ENCODE measurements around the gene ACY1. TPM values are rescaled to one million over a fixed set of nuclear protein-coding genes. Genes with fewer than 3 reads are reported as not detected.

ACY1 gene
- total RNA-seq, 1 experiment from 2014 or later = 62.6 TPM

DNA sequence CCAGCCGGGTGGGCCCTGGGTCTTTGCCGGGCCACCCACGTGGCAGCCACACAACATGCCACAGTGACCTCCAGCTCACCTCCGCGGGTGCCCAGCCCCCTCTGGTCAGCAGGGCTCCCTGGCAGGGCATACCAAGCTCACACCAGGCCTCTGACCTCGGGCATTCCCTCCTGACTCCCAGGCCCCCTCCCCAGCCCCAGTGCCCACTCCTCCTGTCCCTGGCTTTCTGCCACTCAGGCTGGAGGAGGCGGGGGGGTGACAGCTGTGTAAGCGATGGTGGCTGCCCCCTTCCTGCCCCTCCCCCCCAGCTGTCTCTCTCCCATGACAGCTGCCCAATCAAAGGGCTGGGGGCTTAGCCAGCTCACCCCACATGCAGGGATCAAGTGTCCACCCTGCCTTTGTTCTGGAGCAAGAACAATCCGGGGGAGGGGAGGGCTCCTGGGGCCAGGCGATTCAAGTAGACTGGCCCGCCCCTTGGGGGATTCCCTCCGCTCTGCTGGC, 19.3 kb upstream of the ACY1 start:
- no peak overlapping the region for H3T11ph ChIP-seq (ENCODE audit: low read length)
- no peaks in the 10 kb centered on the region for H3K79me2 ChIP-seq (ENCODE audit: insufficient read depth, low read length)
- no peak overlapping the region for H2AK5ac ChIP-seq (ENCODE audit: insufficient read length, low read length)
- H4K20me1 ChIP-seq (ENCODE audit: control insufficient read depth, insufficient read depth, insufficient read length) = no peaks in the 10 kb centered on the region
- H4K91ac ChIP-seq (ENCODE audit: insufficient read length, low read depth, low read length) = no peak overlapping the region
- no peak overlapping the region for H3K4ac ChIP-seq (ENCODE audit: low read depth, low read length)
- H3K14ac ChIP-seq (ENCODE audit: insufficient read depth, low read length) = no peak overlapping the region
- H3K27ac ChIP-seq (ENCODE audit: insufficient read length, low read depth, low read length) = no peak overlapping the region
- no peak overlapping the region for H2BK120ac ChIP-seq (ENCODE audit: low read depth, low read length, poor library complexity, severe bottlenecking)
- H3K4me1 ChIP-seq (ENCODE audit: insufficient read depth, low read length) = peaks cover 5% of the 10 kb centered on the region; the same call in 1 of the 2 replicates
- TF ChIP-seq, protein P1, sequence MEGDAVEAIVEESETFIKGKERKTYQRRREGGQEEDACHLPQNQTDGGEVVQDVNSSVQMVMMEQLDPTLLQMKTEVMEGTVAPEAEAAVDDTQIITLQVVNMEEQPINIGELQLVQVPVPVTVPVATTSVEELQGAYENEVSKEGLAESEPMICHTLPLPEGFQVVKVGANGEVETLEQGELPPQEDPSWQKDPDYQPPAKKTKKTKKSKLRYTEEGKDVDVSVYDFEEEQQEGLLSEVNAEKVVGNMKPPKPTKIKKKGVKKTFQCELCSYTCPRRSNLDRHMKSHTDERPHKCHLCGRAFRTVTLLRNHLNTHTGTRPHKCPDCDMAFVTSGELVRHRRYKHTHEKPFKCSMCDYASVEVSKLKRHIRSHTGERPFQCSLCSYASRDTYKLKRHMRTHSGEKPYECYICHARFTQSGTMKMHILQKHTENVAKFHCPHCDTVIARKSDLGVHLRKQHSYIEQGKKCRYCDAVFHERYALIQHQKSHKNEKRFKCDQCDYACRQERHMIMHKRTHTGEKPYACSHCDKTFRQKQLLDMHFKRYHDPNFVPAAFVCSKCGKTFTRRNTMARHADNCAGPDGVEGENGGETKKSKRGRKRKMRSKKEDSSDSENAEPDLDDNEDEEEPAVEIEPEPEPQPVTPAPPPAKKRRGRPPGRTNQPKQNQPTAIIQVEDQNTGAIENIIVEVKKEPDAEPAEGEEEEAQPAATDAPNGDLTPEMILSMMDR (conservative IDR thresholded peaks at IDR 0.05) = no peak
- H3K27me3 Mint-ChIP-seq (ENCODE audit: low read depth) = peaks cover 55% of the 10 kb centered on the region
- H2AFZ ChIP-seq (ENCODE audit: low read length) = no peak overlapping the region
- H3K23me2 ChIP-seq (ENCODE audit: insufficient read length, low read depth, low read length, poor library complexity, severe bottlenecking) = peaks cover 11% of the 10 kb centered on the region
- no peak overlapping the region for H2BK20ac ChIP-seq (ENCODE audit: low read depth, low read length, poor library complexity, severe bottlenecking)
- H3K36me3 Mint-ChIP-seq (ENCODE audit: insufficient read depth in 1 of 3, low read depth in 3 of 3) = peaks cover 0 to 5% (median 0%) of the 10 kb centered on the region in 3 experiments; a peak in 3 of 7 replicates
- H3K27ac Mint-ChIP-seq = no peak overlapping the region
- H3K9me3 Mint-ChIP-seq = no peaks in the 10 kb centered on the region
- no peak overlapping the region for H4K5ac ChIP-seq (ENCODE audit: insufficient read length, low read depth, low read length)
- H3K4me3 Mint-ChIP-seq = no peak overlapping the region
- H2BK15ac ChIP-seq (ENCODE audit: low read depth, low read length) = no peak overlapping the region
- H3K79me1 ChIP-seq (ENCODE audit: insufficient read depth, low read depth, low read length, poor library complexity, severe bottlenecking) = no peaks in the 10 kb centered on the region
- no peak overlapping the region for H3K4me2 ChIP-seq (ENCODE audit: insufficient read depth, insufficient read length, low read length)
- H3K23ac ChIP-seq (ENCODE audit: insufficient read length, low read depth, low read length) = no peak overlapping the region
- peaks cover 49 to 67% of the 10 kb centered on the region in 2 experiments for H3K4me1 Mint-ChIP-seq
- H3K9ac ChIP-seq (ENCODE audit: extremely low read depth, insufficient read length, low read length) = no peak overlapping the region
- H2BK5ac ChIP-seq (ENCODE audit: insufficient read length, low read length) = no peak overlapping the region
- H3K56ac ChIP-seq (ENCODE audit: insufficient read length, low read depth, low read length) = no peak overlapping the region
- WGBS (ENCODE audit: extremely low coverage, insufficient read length, low lambda C conversion rate) = no CpG with 5 or more reads among the region's 12 CpGs
- no peaks in the 10 kb centered on the region for H3K27me3 ChIP-seq (ENCODE audit: insufficient read depth, low read length)
- H3K9me3 ChIP-seq (ENCODE audit: control insufficient read depth, low read depth, low read length) = no peaks in the 10 kb centered on the region
- DNase-seq = no peak
- H2BK12ac ChIP-seq (ENCODE audit: insufficient read length, low read depth, low read length) = no peak overlapping the region
- no peak overlapping the region for H3K18ac ChIP-seq (ENCODE audit: insufficient read length, low read depth, low read length)
- no peak overlapping the region for H4K8ac ChIP-seq (replicated peaks; ENCODE audit: insufficient read length, low read depth, low read length)

All from H9 (cell line).